Peyer's patch (tissue), 4 donors: ENCODE measurements around the gene ATP7B. TPM values are rescaled to one million over a fixed set of nuclear protein-coding genes. Genes with fewer than 3 reads are reported as not detected.
"Not testable (repeated sequence)": the region's sequence is repeated elsewhere in the genome, so short reads cannot be mapped to it uniquely, and the experiment has no call there.

ENCODE experiments used
- DNase-seq, 3 donors: peaks; one replicate each; pipeline ENCODE4 v3.0.0-alpha.2; 2017 to 2019
- H3K27ac ChIP-seq, 4 donors: fragments of 200-600 bp; sonication (generic); one replicate each; pipeline ENCODE4 v1.5.1; 2016 to 2019
- H3K27me3 ChIP-seq, 2 donors: fragments of 200-600 bp; sonication (generic); one replicate each; pipeline ENCODE4 v1.5.1; 2019
- H3K36me3 ChIP-seq, 3 donors: fragments of 200-600 bp; sonication (generic); one replicate each; pipeline ENCODE4 v1.5.1; 2016 to 2019
- H3K4me1 ChIP-seq, 4 donors: fragments of 200-600 bp; sonication (generic); one replicate each; pipeline ENCODE4 v1.5.1; 2016 to 2019
- H3K4me3 ChIP-seq, 4 donors: fragments of 200-600 bp; sonication (generic); 1 replicate in 3 of 4; 2 replicates in 1 of 4; pipeline ENCODE4 v1.5.1; 2016 to 2019; ENCODE audit warnings: mild to moderate bottlenecking in 1 of 4
- H3K9me3 ChIP-seq, 4 donors: fragments of 200-600 bp; sonication (generic); one replicate each; pipeline ENCODE4 v1.5.1; 2016 to 2019; ENCODE audit warnings: mild to moderate bottlenecking in 1 of 4
- CTCF ChIP-seq, 6 experiments: fragments of 450-650 bp in 4 of 6; fragments of 200-600 bp in 2 of 6; sonication (generic) in 1 of 6; IDR thresholded peaks; one replicate each; pipeline ENCODE4 v1.5.1; 2017 to 2019; ENCODE audit warnings: antibody characterized with exemption in 6 of 6, mild to moderate bottlenecking in 3 of 6, moderate library complexity in 1 of 6
- POLR2A ChIP-seq, 2 donors: fragments of 450-650 bp; IDR thresholded peaks; one replicate each; pipeline ENCODE4 v1.5.1; 2017; ENCODE audit warnings: antibody characterized with exemption in 2 of 2, mild to moderate bottlenecking in 2 of 2, moderate library complexity in 2 of 2
- total RNA-seq, 4 donors: library from RNA; depleted of rRNA; stranded (reverse); fragments of >200 nt; gene quantifications; one replicate each; pipeline ENCODE4 v1.1.0, GENCODE V29; 2016

The ATP7B gene
- total RNA-seq, 4 donors from 2014 or later, result 5.0 to 40.2 (median 33.0) TPM

DNA sequence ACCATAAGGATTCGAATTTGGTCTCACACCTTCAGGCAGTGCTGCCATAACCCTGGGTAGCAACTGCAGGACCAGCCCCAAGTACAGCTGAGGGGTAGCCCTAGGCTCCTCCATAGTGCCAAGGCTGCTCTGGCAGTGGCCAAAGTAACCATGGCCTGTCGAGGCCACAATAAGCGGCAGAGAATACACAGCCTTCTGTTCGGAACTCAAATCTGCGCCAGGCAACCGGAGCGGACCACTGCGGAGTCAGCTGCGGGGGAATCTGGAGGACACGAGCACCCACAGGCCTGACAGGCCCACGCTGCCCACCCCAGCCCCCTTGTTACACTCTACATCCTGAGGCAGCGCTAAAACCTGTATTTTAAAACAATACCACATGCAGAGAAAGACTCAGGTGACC lies 100.7 kb downstream of the ATP7B start:
- Histone ChIP-seq H3K27me3 (no peaks in the 10 kb centered on the region), H3K4me1 (no peaks in the 10 kb centered on the region), H3K9me3 (no peaks in the 10 kb centered on the region), H3K27ac (no peak overlapping the region), H3K36me3 (no peaks in the 10 kb centered on the region), H3K4me3 (no peak overlapping the region)
- DNase-seq, result no peak
- TF ChIP-seq CTCF (IDR thresholded peaks at IDR 0.05) (no peak), POLR2A (IDR thresholded peaks at IDR 0.05) (no peak)

DNA sequence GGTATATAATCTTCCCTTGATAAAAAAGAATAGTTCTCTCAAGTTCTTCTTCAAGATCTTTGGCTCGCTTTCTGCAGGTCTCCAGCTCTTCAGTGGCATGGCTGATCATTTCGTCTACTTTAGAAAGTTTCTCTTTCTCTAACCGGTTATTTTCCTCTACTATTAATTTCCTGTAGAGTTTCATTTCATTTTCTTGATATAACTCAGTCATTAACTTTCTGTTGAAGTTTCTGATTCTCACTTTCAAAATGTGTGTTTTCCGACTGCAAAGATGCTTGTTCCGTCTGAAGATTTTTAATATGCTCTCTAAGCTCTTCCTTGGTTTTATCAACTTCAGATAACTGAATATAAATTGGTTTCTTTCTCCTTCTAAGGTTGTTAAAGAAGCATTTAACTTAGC lies 102.0 kb downstream of the ATP7B start:
- H3K36me3 ChIP-seq, H3K27me3 ChIP-seq, DNase-seq, H3K4me1 ChIP-seq, H3K9me3 ChIP-seq, H3K27ac ChIP-seq, H3K4me3 ChIP-seq: not testable (repeated sequence)

GRCh38 chr13:51907040-51907732 lies 104.1 kb downstream of the ATP7B start:
- no peaks in the 10 kb centered on the region for H3K27me3 ChIP-seq
- H3K4me1 ChIP-seq, result no peaks in the 10 kb centered on the region
- H3K4me3 ChIP-seq, result no peak overlapping the region
- TF ChIP-seq POLR2A (IDR thresholded peaks at IDR 0.05) (no peak), CTCF (IDR thresholded peaks at IDR 0.05) (no peak)
- no peaks in the 10 kb centered on the region for H3K9me3 ChIP-seq
- H3K36me3 ChIP-seq, result no peaks in the 10 kb centered on the region
- no peak for DNase-seq
- no peak overlapping the region for H3K27ac ChIP-seq

DNA sequence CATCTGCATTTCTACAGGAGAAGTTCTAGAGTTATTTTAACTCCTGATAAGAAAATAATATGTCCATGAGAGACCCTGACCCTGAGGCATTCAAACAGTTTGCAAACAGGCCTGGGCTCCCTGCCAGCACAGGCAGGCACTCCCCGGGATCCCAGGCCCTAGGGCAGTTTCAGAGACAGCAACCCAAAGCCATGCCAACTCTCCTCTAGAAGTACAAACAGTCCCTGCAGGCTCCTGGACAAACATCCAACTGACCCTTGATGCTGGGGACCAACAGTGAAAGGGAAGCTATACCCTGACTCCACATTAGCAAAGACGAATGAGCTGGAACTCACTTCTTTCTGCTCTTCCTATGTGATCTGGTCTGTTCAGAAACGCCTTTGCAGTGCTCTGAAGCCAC lies 104.7 kb downstream of the ATP7B start:
- Histone ChIP-seq H3K27me3 (no peaks in the 10 kb centered on the region), H3K27ac (no peak overlapping the region), H3K36me3 (no peaks in the 10 kb centered on the region), H3K4me3 (no peak overlapping the region), H3K4me1 (no peaks in the 10 kb centered on the region), H3K9me3 (no peaks in the 10 kb centered on the region)
- no peak for TF ChIP-seq CTCF (IDR thresholded peaks at IDR 0.05)
- no peak for TF ChIP-seq POLR2A (IDR thresholded peaks at IDR 0.05)
- DNase-seq, result no peak

DNA sequence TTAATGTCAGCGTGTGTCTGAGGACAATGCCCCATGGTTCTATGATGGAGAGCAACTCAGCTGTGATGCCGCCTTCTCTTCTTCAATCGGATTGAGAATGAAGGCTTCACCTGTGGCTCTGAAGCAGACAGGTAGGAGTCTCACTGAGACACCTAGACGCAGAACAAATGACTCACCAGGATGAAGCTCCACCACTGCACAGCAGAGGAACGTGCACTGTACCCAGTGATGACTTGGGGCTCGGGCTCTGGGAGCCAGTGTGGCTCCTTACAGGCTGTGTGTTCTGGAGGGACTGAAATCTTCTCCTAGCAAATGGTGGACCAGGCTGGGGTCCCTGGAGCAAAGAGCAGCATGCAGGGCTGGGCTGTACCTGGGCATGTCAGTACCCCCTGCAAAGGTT lies 105.5 kb downstream of the ATP7B start:
- Histone ChIP-seq H3K27ac (no peak overlapping the region), H3K36me3 (no peaks in the 10 kb centered on the region), H3K4me1 (no peaks in the 10 kb centered on the region), H3K9me3 (no peaks in the 10 kb centered on the region), H3K27me3 (no peaks in the 10 kb centered on the region), H3K4me3 (no peak overlapping the region)
- no peak for DNase-seq
- TF ChIP-seq CTCF (IDR thresholded peaks at IDR 0.05) (no peak), POLR2A (IDR thresholded peaks at IDR 0.05) (no peak)

DNA sequence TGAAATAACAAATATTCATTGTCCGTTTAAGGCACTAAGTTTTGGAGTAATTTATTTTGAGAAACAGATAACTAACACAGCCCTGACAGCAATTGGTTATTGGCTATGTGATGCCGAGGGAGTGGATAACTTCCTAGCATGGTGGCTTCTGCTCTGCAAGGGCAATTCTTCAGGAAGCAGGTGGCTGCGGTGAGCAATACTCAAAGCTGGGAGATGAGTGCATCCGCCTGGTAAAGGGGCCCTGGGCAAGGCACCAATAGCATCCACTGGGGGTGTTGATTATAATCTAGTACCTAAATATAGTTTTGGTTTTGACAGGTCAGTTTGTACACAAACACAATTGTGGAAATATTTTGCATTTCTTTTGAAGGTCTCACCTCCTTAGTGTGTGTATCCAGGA lies 108.5 kb downstream of the ATP7B start:
- no peaks in the 10 kb centered on the region for H3K9me3 ChIP-seq
- DNase-seq, result no peak
- H3K36me3 ChIP-seq, result no peaks in the 10 kb centered on the region
- no peak overlapping the region for H3K4me3 ChIP-seq
- TF ChIP-seq CTCF (IDR thresholded peaks at IDR 0.05) (no peak), POLR2A (IDR thresholded peaks at IDR 0.05) (no peak)
- no peaks in the 10 kb centered on the region for H3K27me3 ChIP-seq
- H3K4me1 ChIP-seq, result no peaks in the 10 kb centered on the region
- no peak overlapping the region for H3K27ac ChIP-seq
